Germinal center (tissue), 1 donor: Measurements from ENCODE around the gene ERVH48-1.
A peak's percentile ranks its signal among the peaks of the same experiment; 100 is the strongest.
"Not testable (repeated sequence)": the region's sequence is repeated elsewhere in the genome, so short reads cannot be mapped to it uniquely, and the experiment has no call there.

Experiments
- DNase-seq: peaks from one replicate; pipeline ENCODE4 v3.0.0; 2012; ENCODE audit warnings: mixed read lengths, low spot score

The ERVH48-1 gene

GRCh38 chr21:42938606-42938995, 13.2 kb upstream of the ERVH48-1 start:
- DNase-seq, result not testable (repeated sequence)

DNA sequence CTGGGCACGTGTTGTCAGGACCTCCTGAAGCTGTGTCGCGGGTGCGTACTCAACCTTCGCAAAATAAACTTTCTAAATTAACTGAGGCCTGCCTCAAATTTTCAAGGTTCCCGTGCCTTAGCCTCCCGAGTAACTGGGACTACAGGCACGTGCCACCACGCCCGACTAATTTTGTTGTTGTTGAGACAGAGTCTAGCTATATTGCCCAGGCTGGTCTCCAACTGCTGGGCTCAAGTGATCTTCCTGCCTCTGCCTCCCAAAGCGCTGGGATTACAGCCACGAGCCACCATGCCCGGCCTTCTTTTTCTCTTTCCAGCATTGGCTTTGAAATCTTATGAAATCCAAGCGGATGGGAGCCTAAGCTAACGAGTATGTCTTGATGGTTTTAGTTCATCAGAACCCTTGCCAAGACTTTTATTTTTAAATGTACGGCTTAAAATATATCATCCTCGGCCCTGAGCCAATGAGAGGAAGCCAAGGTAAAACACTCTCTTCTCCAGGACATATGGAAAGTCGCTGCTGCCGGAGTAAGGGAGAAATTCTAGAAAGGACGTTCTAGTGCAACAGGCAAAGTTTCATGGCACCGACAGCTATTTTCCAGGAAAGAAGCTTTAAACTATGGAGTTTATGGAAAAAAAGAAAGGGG, 12.7 kb upstream of the ERVH48-1 start:
- DNase-seq, result no peak

GRCh38 chr21:42937034-42937940, 11.9 kb upstream of the ERVH48-1 start:
- not testable (repeated sequence) for DNase-seq

DNA sequence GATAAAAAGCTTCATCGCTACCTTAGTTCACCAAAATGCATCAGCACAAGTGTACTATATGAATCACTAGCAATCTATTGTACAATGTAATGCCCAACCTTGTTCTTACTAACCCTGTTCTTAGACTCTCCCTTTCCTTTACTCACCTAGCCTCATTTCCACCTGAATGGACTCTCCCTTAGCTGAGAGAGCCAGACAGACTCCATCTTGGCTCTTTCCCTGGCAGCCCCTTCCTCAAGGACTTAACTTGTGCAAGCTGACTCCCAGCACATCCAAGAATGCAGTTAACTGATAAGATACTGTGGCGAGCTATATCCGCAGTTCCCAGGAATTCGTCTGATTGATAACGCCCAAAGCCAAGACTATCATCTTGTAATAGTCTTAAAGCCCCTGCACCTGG, 10.9 kb upstream of the ERVH48-1 start:
- not testable (repeated sequence) for DNase-seq

DNA sequence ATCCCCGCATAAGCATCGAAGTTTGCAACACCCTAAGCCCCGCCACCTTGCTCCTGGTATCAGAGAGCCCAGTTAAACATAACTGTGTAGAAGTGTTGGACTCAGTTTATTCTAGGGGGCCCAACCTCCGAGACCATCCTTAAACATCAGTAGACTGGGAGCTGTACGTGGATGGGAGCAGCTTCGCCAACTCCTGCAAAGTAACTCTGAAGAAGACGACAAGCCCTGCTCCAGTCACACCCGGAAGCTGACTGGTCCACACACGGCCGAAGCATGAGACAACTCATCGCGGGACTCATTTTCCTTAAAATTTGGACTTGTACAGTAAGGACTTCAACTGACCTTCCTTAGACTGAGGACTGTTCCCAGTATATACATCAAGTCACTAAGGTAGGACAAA, 8.5 kb upstream of the ERVH48-1 start:
- not testable (repeated sequence) for DNase-seq

DNA sequence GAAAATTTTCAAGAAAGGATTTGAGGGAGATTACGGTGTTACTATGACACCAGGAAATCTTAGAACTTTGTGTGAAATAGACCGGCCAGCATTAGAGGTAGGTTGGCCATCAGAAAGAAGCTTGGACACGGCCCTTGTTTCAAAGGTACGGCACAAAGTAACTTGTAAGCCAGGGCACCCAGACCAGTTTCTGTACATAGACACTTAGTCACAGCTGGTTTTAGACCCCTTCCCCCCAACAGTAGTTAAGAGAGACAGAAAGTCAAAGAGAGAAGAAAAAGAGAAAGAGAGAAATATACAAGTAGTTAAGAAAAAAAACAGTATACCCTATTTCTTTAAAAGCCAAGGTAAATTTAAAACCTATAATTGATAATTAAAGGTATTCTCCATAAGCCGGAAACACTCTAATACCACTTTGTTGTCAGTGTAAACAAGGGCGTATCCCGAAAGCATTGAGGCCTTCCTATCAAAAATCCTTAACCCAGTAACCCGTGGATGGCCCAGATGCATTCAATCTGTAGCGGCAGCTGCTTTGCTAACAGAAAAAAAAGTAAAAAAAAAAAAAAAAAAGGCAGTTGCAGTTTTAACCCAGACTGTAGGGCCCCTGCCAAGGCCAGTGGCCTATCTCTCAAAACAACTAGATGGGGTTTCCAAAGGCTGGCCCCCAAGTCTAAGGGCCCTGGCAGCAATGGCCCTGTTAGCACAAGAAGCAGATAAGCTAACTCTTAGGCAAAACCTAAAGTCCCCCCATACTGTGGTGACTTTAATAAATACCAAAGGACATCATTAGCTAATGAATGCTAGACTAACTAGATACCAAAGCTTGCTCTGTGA, 7.9 kb upstream of the ERVH48-1 start:
- DNase-seq, result not testable (repeated sequence)

DNA sequence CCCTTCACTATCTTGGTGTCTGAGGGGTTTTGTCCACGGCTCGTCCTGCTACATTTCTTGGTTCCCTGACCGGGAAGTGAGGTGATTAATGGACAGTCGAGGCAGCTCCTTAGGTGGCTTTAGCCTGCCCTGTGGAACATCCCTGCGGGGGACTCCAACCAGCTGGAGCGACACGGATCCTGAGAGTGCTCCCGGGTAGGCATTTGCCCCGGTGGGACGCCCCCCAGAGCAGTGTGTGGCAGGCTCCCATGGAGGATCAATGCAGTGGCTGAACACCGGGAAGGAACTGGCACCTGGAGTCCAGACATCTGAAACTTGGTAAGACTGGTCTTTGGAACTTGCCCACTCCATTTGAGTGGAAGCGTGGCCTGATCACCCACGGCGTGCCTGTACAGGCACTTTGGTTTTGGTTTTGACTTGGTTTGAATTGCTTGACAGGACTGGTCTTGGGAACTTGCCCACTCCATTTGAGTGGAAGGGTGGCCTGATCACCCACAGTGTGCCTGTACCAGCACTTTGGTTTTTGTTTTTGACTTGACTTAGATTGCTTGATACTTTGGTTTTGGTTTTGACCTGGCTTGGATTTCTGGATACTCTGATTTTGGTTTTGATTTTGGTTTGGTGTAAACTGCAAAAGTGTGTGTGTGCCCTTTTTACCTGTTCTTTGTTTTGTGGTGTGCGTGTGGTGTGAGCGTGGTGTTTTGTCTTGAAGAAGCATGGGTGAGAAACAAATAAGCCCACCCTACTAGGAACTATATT, 7.1 kb upstream of the ERVH48-1 start:
- DNase-seq, result not testable (repeated sequence)

DNA sequence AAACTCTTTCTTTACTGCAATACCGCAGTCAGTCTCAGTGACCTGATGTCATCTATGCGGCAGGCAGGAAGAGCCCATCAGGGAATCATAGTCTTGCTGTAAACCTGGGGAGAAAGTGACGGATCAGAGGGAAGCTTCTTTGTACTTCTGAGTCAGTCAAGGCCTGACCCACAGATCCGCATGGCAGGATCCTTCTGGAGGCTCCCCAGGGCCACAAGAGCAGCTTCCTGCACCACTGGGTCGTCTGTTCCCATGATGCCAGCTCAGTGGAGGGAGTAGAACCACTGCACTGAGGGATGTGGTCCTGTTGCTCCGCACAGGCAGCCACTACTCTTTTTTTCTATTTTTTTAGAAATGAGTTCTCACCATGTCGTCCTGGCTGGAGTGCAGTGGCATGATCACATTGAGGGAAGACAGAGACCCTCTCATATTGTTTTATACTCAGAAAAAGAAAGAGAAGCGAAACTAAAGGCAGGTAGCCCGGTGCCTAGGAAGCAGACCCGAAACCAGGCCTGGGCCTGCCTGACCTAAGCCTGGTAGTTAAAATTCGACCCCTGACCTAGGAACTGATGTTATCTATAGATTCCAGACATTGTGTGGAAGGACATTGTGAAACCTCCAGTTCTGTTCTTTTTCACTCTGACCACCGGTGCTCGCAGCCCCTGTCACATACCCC, 6.3 kb upstream of the ERVH48-1 start:
- DNase-seq, result no peak

- DNase-seq, result no peak
These were observed 4.5 kb upstream of the ERVH48-1 start for GRCh38 chr21:42929969-42930368.

- not testable (repeated sequence) for DNase-seq
These were observed 2.2 kb upstream of the ERVH48-1 start for GRCh38 chr21:42927474-42928200.

GRCh38 chr21:42924433-42924751, 1.0 kb downstream of the ERVH48-1 start:
- no peak for DNase-seq

- DNase-seq, result peak; percentile 87
These were observed 1.6 kb downstream of the ERVH48-1 start for GRCh38 chr21:42923553-42924432.

DNA sequence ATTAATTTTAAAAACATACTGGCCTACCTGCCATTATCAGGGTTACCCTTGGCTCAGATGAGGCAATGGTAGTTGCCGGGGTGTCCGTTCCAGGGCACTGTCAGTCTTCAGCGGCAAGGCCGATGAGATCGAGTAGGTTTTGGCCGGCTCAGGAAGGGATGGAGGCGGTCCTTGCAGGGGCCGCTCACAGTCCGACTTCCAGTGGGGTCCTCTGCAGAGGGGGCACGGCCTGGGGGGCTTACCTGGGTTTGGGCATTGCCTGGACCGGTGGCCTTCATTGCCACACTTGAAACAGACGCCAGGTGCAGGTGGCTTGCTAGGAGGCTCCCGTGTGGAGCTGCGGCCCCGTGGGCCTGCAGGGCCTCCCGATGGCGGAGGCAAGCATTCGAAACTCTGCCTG, 2.5 kb downstream of the ERVH48-1 start:
- no peak for DNase-seq

- DNase-seq, result no peak
These were observed 3.5 kb downstream of the ERVH48-1 start for GRCh38 chr21:42921927-42922326.

- no peak for DNase-seq
These were observed 7.1 kb downstream of the ERVH48-1 start for GRCh38 chr21:42918291-42918690.

GRCh38 chr21:42913476-42913875, 12.0 kb downstream of the ERVH48-1 start:
- DNase-seq, result no peak

DNA sequence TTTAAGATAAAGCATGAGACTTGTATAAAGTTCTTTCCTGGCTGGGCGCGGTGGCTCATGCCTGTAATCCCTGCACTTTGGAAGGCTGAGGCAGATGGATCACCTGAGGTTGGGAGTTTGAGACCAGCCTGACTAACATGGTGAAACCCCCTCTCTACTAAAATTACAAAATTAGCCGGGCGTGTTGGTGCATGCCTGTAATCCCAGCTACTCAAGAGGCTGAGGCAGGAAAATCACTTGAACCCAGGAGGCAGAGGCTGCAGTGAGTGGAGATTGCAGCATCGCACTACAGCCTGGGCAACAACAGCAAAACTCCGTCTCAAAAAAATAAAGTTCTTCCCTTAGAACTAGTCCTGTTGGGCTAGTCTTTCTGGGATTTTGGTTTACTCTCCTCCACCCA, 13.5 kb downstream of the ERVH48-1 start:
- DNase-seq, result not testable (repeated sequence)

GRCh38 chr21:42908484-42908883, 16.9 kb downstream of the ERVH48-1 start:
- DNase-seq, result not testable (repeated sequence)

DNA sequence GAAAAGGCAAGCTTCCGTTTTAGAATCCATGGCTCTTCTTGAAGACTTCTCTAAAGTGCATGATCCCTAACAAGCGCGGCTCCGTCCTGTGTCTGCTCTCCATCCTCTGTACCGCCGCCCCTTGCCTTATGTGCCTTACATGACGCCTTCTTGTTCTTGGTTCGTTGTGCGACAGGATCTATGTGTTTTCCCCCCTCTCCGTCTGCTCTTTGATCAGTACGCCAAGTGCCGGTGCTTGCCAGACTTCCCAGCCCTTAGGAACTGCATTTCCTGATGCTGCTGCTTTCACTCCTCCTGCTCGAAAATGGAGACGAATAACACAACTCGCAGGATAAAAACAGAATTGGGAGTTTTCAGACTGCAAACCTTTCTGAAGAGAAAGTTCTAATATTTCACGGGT, 19.2 kb downstream of the ERVH48-1 start:
- no peak for DNase-seq

DNA sequence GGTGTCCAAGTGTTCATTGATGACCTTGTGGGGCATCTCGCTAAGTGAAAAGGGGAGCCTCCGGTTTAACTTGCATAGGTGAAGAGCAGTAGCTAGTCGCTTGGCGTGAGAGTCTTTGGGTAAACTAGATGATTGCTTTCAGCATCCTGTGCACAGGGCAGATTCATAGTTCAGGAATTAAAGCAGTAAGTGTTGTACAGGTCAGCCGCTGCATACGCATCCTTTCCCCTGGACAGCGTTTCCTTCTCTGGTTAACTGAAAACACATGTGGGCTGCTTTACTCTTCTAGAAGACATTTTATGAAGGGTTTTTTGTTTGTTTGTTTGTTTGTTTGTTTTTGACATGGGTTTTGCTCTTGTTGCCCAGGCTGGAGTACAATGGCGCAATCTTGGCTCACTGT, 20.2 kb downstream of the ERVH48-1 start:
- no peak for DNase-seq
